Caki2 (cell line): ENCODE data around the gene RGS19. TPM values are rescaled to one million over a fixed set of nuclear protein-coding genes. Genes with fewer than 3 reads are reported as not detected.

ENCODE experiments used
- total RNA-seq: library from RNA; depleted of rRNA; stranded (reverse); fragments of >200 nt; shearing (Covaris generic); gene quantifications from 2 replicates; pipeline ENCODE4 v1.2.3, GENCODE V29; 2014; ENCODE audit warnings: low replicate concordance; rRNA removed

Gene RGS19
- total RNA-seq, 1 experiment from 2014 or later: 47.6 TPM

Other genes with a start within 250 kb of the RGS19 start
- 9.6 and 10.4 TPM in 2 replicates for gene ZBTB46, start 248.3 kb downstream of the RGS19 start, total RNA-seq
- gene ABHD16B, start 218.0 kb downstream of the RGS19 start, total RNA-seq: not detected in 2 replicates
- 189 TPM in 2 replicates for gene TPD52L2, start 214.2 kb downstream of the RGS19 start, total RNA-seq
- gene DNAJC5, start 184.4 kb downstream of the RGS19 start, total RNA-seq: 60.9 and 69.2 TPM in 2 replicates
- 31.0 and 46.9 TPM in 2 replicates for gene UCKL1, start 123.1 kb downstream of the RGS19 start, total RNA-seq
- 5.8 and 6.6 TPM in 2 replicates for gene ZNF512B, start 109.6 kb downstream of the RGS19 start, total RNA-seq
- gene SAMD10, start 99.9 kb downstream of the RGS19 start, total RNA-seq: 0.95 and 1.2 TPM in 2 replicates
- gene PRPF6, start 98.4 kb downstream of the RGS19 start, total RNA-seq: 126 and 130 TPM in 2 replicates
- gene C20orf204, start 43.3 kb downstream of the RGS19 start, total RNA-seq: 1.6 TPM in 1 of 2 replicates, not detected in the other
- gene SOX18, start 29.9 kb downstream of the RGS19 start, total RNA-seq: 0.37 TPM in 1 of 2 replicates, not detected in the other
- 62.0 and 90.0 TPM in 2 replicates for gene TCEA2, start 16.3 kb downstream of the RGS19 start, total RNA-seq
- 0.38 and 0.84 TPM in 2 replicates for gene OPRL1, start 564 bp upstream of the RGS19 start, total RNA-seq
- 14.4 and 25.2 TPM in 2 replicates for gene LKAAEAR1, start 4.9 kb upstream of the RGS19 start, total RNA-seq
- gene NPBWR2, start 28.0 kb upstream of the RGS19 start, total RNA-seq: not detected in 2 replicates
- gene MYT1, start 84.9 kb upstream of the RGS19 start, total RNA-seq: not detected in 2 replicates
- 21.2 and 55.1 TPM in 2 replicates for gene PCMTD2, start 176.2 kb upstream of the RGS19 start, total RNA-seq